CD4-positive, alpha-beta T cell treated with Interleukin-15 for 1 hour (primary cell): ENCODE results near the gene PIAS4.
"Not testable (repeated sequence)": the region's sequence is repeated elsewhere in the genome, so short reads cannot be mapped to it uniquely, and the experiment has no call there.

Source experiments
- DNase-seq: peaks from one replicate; pipeline ENCODE4 v3.0.0-alpha.2; 2020

The PIAS4 gene

DNA sequence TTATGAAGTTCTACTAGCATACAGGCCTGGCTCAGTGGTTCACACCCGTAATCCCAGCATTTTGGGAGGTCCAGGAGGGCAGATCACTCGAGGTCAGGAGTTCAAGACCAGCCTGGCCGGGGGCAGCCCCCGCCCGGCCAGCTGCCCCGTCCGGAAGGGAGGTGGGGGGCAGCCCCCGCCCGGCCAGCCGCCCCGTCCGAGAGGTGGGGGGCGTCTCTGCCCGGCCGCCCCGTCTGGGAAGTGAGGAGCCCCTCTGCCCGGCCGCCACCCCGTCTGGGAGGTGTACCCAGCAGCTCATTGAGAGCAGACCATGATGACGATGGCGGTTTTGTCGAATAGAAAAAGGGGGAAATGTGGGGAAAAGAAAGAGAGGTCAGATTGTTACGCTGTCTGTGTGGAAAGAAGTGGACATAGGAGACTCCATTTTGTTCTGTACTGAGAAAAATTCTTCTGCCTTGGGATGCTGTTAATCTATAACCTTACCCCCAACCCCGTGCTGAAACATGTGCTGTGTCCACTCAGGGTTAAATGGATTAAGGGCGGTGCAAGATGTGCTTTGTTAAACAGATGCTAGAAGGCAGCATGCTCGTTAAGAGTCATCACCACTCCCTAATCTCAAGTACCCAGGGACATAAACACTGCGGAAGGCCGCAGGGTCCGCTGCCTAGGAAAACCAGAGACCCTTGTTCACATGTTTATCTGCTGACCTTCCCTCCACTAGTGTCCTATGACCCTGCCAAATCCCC, 8.7 kb upstream of the PIAS4 start:
- DNase-seq = not testable (repeated sequence)

DNA sequence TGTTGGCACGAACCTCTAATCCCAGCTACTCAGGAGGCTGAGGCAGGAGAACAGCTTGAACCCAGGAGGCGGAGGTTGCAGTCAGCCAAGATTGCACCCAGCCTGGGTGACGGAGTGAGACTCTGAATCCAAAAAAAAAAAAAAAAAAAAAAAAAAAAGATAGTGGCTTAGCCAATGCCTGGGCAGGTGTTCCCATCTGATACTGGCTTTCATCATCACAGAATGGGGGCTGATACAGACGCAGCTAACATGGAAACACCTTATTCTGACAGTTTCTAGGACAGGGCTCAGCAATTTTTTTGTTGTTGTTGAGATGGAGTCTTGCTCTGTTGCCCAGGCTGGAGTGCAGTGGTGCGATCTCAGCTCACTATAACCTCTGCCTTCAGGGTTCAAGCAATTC, 6.7 kb upstream of the PIAS4 start:
- not testable (repeated sequence) for DNase-seq

DNA sequence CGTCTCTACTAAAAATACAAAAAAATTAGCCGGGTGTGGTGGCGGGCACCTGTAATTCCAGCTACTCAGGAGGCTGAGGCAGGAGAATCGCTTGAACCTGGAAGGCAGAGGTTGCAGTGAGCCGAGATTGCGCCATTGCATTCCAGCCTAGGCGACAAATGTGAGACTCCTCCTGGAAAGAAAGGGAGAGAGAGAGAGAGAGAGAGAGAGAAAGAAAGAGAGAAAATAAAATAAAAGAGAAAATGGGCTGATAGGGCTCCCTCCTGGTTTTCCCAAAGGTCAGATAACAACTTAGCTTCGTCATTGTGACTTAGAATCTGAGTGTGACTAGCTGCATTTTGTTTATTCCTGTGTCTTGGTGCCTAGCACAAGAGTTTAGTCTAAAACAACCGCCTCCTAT, 2.1 kb upstream of the PIAS4 start:
- DNase-seq = not testable (repeated sequence)

DNA sequence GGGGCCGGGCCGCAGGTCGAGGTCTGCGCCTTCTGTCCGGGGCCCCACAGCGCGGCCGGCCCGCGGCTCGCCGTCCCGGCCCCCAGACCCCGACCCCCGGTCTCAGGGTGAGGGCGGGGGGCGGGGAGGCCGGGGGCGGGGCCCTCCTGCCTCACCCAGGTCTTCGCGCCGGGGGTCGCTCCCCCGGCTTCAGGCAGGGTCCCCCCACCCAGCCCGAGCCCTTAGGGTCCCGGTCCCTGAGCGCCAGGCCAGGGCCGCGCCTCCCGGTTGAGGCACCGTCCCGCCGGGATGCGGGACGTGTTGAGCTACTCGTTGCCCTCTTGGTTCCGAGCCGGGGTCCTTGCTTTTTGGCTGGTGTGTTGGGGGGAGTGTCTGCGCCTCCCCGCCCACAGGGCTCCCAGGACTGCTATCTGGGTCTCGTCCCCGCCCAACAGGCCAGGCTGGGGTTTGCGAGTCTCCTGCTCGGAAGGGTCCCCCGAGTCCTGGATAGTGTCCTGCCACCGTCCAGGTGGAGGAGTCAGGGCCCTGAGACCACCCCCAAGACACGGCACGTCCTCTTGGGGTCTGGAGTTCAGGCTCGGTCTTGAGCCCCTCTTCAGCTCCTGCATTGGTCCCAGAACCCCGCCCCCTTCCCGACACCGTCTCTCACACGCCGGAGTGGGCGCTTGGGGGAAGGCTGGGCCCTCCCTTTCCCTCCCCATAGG, 452 bp downstream of the PIAS4 start:
- no peak for DNase-seq

DNA sequence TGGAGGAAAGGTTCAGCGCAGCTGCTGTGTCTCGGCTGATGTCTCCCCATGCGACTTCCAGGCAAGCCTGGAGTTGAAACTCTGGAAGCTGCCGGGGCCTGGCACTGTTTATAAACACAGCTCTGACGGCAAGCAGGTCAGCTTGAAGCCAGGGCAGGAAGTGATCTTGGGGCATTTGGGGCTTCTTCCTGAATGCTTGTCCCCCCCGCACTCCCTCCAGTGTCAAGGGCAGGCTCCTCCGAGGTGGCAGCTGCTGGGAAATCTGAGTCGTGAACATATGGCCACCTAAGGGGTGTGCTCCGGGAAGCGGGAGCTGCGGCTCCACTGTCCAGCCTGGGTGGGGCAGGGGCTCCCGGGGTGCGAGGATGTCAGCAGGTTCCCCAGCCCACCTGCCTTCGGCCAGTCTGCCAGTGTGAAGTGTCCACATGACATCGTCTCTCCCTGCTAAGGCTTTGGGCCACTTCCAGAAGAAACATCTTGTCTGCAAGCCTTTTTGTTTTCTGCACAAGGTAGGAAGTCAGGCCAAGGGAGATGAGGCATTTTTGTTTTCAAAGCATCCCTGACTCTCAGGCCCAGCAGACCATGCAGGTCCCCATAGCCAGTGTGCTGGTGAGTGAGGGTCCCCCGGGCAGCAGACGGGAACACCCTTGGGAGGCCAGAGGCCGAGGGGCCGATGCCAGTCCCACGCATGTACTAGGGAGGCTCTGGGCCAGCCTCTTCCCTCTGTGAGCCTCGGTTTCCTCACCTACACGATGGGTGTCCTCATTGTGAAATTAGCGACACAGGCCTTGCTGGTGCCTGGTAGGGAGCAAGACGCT, 2.7 kb downstream of the PIAS4 start:
- no peak for DNase-seq

DNA sequence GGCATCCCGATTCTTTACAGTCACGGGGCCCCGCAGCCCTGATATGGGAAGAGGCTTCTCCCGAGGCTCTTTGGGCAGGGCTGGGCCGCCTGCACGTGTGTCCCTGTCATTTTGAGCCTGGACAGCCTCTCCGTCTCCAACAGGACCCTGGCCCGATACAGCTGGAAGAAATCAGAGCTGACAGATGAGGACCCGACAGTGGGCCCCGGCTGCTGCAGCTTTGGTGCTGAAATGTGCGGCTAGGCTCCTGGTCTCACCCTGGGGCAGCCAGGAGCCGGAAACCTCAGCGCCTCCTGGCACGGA, 3.2 kb downstream of the PIAS4 start:
- DNase-seq = no peak

DNA sequence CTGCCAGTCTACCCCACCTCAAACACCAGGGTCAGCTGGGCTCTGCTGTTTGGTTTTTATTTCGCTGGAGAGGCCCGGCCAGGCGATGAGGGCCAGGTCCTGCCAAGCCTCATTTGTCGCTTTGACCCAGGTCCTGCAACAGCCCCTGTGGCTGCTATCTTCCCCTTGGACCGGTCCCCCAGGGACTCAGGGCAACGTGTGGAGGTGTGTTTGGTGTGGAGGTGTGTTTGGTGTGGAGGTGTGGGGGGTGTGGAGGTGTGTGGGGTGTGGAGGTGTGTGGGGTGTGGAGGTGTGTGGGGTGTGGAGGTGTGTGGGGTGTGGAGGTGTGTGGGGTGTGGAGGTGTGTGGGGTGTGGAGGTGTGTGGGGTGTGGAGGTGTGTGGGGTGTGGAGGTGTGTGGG, 3.9 kb downstream of the PIAS4 start:
- DNase-seq = not testable (repeated sequence)

DNA sequence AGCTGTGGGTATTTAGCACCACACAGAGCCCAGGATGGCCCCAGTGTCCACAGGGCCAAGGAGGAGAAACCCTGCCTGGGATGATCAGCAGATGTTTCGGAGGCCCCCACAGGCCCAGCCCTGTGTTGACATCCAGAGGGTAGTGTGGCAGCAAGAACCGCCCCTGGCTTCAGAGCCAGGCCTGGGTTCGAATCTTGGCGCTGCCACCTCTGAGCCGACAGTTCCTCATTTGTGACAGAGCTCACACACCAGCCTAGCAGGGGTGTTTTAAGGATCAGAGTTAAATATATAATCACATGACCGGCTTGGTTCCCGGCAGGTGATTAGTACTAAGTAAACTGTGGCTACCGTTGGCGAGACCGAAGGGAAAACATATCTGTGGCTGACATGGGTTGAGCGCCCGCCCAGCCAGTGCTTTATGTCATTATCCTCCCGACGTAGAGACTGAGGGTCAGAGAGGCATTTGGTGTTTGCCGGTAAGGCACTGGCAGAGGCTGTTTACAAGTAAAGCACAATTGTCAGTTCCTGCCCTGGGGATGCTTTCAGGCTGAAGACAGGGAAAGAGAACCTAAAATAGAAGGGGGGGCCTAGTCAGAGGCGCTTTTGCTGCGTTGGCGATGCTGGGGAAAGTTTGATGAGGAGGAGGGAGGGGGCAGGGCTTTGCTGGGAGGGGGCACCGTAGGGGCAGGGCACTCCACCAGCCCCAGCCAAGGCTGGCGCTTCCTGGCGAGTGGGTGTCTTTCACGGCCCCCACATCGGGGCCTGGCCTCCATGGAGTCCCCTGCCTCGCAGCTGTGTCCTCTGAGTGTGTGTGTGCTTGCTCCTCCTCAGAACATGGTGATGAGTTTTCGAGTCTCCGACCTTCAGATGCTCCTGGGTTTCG, 4.8 kb downstream of the PIAS4 start:
- no peak for DNase-seq

DNA sequence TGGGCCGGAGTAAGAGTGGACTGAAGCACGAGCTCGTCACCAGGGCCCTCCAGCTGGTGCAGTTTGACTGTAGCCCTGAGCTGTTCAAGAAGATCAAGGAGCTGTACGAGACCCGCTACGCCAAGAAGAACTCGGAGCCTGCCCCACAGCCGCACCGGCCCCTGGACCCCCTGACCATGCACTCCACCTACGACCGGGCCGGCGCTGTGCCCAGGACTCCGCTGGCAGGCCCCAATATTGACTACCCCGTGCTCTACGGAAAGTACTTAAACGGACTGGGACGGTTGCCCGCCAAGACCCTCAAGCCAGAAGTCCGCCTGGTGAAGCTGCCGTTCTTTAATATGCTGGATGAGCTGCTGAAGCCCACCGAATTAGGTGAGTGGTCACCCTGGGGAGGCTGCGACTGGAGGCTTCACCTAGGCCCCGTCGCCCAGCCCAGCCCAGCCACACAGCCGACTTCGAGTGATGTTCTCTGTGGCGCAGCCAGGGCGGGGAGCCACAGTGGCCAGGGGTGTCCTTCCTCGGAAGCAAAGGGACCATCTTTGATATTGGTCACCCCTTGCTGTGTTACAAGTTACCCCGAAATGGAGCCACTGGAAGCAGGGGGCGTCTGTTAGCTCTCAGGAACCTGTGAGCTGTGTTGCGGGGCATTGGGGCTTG, 5.6 kb downstream of the PIAS4 start:
- no peak for DNase-seq

DNA sequence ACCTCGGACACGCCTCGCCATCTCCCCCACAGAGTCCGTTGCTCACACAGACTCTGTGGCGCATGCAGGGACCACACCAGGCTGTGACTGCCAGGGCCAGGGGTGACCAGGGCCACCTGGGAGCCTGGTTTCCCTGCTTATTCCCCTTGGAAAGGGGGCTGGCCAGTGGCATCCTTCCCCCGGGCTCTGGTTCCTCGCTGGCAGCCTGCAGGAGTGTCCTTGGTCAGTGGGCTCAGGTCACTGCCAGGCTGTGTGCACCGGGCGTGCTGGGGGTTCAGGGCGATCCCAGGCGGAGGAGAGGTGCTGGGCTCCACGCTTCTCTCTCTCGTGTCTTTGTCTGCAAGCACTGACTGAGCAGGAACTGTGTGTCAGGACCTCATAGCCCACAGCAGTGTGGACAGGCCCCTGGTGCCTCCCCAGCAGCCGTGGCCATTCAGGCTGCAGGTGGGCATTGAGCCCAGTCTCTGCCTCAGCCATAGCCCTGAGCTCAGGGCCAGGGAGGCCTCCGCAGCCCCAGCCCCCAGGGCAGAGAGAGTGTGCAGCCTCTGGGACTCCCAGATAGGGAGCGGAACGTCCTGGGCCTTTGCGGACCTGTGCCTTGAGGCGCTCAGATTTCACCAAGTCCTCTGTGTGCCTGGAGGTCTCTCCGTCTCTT, 6.5 kb downstream of the PIAS4 start:
- no peak for DNase-seq

DNA sequence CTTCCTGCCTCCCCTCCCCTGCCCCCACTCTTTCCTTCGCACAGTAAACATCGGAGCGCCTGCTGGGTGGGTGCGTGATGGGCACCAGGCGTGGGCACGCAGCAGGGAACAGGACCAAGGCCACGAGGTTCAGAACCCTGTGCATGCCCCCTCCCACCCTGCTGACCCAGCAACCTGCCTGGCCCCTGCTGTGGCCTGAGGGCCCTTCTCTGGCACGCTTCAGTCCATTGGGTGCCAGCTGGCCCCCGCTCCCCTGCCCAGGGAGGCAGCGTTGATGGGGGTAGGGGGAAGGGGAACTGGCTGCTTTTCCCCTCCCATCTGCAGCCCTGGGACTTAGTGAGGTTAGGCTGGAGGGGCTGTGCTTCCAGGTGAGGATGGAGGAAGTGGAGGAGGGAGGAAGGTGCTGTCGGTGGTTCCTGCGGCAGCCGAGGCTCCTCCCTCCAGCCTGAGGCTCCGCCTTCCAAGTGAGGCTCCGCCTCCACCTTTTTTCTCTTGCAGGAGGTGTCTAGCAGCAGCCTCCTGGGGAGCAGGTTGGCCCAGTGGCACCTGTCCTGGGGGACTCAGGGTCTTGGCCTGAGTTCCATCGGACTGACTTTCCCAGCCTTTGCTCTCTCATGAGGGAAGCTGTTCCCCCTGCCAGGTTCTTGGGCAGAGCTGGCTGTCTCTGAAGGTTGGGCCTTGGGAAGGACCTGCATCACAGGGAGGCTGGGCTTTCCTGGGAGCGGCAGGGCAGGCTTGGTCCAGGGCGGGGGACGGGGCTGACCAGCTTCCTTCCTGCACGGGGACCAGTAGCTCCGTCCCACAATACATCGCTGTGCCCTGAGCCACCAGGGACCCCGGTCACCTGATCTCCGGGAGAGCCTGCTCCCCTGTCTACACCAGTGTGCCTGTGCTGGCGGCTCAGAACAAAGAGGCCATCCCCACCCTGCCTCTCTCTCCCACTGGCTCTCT, 7.3 kb downstream of the PIAS4 start:
- DNase-seq = peak; percentile 36

DNA sequence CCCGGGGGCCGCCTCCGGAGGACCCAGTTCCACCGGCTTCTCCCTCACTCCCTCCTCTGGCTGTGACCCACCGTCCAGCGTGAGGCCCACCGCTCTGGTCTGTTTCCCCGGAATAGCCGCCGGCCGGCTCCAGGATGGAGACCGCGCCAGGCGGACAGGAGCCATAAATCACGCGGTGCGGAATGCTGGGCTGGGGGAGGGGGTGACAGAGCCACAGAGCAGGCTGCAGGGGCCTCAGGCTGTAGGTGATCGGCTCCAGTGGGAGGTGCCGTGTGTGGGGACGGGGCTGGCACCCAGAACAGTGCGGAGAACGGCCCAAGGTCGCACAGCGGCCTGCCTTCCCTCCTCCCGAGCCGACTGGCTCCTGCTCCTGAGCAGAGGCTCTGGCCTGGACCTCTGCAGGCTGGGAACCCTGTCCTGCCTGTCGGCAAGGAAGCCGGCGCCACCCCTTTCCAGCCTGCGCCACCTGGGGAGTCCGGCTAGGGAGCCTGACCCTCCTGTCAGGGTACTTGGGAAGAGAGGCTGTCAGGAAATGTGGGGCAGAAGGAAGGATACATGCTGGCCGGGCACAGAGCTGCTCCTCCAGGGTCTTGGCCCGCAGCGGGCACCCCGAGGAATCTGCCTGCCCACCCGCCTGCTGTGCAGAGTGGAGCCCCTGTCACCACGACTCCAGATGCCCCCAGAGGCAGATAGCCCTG, 8.3 kb downstream of the PIAS4 start:
- no peak for DNase-seq

DNA sequence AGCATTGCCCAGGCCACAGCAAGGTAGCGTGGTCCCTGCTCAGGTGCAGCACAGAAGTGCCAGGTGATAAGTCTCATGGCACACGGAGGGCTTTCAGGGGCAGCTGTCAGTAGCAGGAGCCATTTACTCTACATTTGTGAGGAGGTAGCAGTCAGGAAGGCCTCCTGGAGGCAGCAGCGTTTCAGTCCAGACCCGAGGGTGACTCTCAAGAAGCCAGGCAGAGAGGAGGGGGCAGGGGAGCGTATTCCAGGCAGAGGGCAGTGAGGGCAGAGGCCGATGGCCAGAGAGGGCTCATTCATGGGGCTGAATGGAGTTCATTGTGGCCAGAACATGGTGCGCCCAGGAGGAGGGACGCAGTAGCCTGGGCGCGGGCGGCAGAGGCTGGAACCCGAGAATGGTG, 8.9 kb downstream of the PIAS4 start:
- DNase-seq = no peak

DNA sequence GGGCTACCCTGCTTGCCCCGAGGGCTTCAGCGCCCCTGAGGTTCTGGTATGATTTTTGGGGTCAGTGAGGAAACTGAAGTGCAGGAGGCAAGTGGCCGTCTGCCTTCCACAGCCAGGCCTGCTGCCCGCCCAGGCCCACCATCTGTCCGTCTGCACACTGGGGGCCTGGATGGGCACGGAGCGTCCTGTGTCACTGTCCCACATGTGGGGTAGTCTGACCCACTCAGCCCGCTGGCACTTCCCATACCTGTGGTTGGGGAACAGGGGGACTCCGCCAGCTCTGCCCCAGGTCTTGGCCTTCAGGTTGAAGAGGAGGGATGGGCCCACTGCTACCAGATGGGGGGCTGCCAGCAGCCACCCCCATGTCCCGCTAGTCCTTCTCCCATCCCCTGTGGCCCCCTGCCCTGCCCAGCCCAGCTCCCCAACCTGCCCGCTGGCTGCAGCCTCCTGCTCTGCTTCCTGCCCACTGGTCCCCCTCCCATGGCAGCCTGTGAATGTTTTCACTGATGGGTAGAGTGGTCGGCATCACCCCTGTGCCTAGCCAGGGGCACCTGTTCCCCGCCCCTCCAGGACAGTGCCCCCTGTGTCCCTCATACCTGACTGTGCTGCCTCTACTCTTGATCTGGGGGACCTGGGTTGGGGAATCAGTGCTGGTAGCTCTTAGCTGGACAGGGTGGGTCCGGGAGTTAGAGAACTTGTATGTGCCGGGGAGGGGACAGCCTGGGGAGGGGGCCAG, 9.5 kb downstream of the PIAS4 start:
- no peak for DNase-seq

DNA sequence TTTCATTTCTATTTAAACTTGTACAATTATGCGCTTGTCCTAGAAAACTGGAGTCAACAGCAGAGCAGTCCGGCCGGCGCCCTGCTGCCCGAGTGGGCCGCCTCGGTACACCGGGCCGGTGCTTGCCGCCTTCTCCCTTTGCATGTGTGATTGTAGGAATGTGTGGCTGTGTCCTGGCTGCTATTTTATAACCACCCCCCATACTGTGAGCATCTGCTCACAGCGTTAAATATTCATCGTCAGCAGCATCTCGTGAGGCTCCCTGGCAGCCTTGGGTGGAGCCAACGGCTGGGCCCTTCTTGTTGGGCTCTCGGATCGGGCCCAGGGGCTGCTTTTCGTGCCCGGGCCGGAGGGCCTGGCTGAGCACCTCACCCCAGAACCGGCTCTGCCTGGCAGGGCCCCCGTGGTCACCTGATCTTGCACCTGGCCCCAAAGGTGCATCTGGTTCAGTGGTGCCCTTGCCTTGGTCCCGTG, 10.6 kb downstream of the PIAS4 start:
- no peak for DNase-seq

DNA sequence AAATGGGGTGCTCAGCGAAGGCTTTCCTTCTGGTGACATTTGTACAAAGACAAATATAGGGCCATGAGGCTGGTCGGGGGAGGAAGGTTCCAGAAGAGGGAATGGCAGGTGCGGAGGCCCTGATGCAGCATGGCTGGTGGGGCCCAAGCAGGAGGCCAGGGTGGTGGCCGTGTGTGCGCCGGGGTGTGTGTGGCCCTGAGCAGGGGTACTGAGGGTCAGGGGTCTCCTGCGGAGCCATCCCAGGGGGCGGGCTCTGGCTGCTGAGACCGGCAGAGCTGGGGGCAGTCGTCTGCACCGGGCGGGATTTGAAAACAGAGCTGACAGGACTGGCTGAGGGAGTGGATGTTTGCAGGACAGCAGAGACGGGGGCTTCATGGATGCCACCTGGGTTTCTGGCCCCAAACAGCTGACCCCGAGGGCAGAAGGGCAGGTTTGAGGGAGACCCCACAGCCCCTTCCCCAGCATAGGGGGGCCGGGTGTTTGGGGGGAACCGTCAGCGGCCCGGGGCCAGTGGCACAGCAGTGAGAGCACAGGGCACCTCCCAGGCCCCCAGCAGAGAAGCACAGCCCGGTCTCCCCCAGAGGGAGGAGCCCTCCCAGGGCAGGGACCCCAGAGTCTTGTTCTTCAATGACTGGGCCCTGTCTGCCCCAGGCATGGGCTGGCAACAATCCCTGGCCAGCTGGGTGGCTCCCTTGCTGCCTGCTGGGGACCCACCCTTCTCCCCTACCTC, 11.4 kb downstream of the PIAS4 start:
- DNase-seq = no peak

DNA sequence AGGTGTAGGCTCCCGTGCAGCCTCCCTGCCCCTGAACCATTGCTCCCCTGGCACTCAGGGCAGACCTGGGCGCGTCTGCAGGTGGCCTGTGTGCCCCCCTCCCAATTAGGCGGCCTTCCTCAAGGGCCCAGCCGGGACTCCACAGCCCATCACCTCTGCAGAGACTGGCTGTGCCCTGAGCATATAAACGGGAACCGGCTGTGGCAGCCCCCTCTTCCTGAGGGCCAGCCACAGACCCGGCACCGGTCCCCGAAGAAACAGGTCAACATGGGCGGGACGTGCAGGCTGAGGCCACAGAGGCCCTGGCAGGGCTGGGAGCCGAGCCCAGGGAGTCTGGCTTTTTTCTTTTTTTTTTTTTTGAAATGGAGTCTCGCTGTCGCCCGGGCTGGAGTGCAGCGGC, 12.0 kb downstream of the PIAS4 start:
- no peak for DNase-seq
